A549 (cell line): Measurements from ENCODE around the gene SH2D1B. TPM values are rescaled to one million over a fixed set of nuclear protein-coding genes. Genes with fewer than 3 reads are reported as not detected.

Experiments used
- ATAC-seq, 2 experiments: fragments of 200-7000 bp in 1 of 2; fragments of >200 bp in 1 of 2; cut with Nextera tagmentation in 1 of 2; cut with Tn5 transposase in 1 of 2; 3 replicates each; pipeline versions ENCODE4 v1.8.0 to v1.9.1; 2018 to 2020; ENCODE audit warnings: mild to moderate bottlenecking in 1 of 2, moderate library complexity in 1 of 2
- CTCF ChIA-PET: fragments of 300-600 bp; sonication (Branson Sonifier 250); formaldehyde crosslinking; extraction: SDS; loops from one replicate; lab custom pipeline; 2021; ENCODE audit warnings: antibody characterized with exemption, inconsistent platforms; lab: Yijun Ruan, JAX
- POLR2A ChIA-PET: fragments of 350-600 bp; formaldehyde crosslinking; extraction: SDS; loops from one replicate; lab custom pipeline; 2021; ENCODE audit warnings: antibody characterized with exemption, inconsistent platforms; lab: Yijun Ruan, JAX
- DNase-seq, 2 experiments: peaks; one replicate each; pipeline versions ENCODE4 v3.0.0 to v3.0.0-alpha.2; 2011 to 2016; ENCODE audit warnings: low read depth in 1 of 2, low spot score in 1 of 2
- FAIRE-seq: peaks from 2 replicates; lab custom pipeline; 2011; peaks lifted over from hg19 to GRCh38; lab: Jason Lieb, UNC
- H3K27ac ChIP-seq, 2 experiments: fragments of >200 bp; sonication (Bioruptor Twin); formaldehyde crosslinking; 3 replicates each; pipeline ENCODE4 v1.5.1; 2016 to 2017
- H3K4me1 ChIP-seq: fragments of >200 bp; sonication (Bioruptor Twin); formaldehyde crosslinking; 3 replicates; pipeline ENCODE4 v1.6.1; 2016
- H3K4me2 ChIP-seq: fragments of >200 bp; sonication (Bioruptor Twin); formaldehyde crosslinking; 3 replicates; pipeline ENCODE4 v1.6.1; 2016
- H3K4me3 ChIP-seq: fragments of >200 bp; sonication (Bioruptor Twin); formaldehyde crosslinking; 3 replicates; pipeline ENCODE4 v1.5.1; 2016
- H3K9me3 ChIP-seq: fragments of >200 bp; sonication (Bioruptor Twin); formaldehyde crosslinking; 3 replicates; pipeline ENCODE4 v1.6.1; 2016
- BHLHE40 ChIP-seq: IDR thresholded peaks from 2 replicates; pipeline ENCODE4 v1.6.1; 2012; ENCODE audit warnings: low read depth, low read length, inconsistent platforms
- CBX2 ChIP-seq: fragments of 200-600 bp; sonication (generic); IDR thresholded peaks from 2 replicates; pipeline ENCODE4 v1.6.1; 2016; ENCODE audit warnings: low read depth, mild to moderate bottlenecking, borderline replicate concordance
- CBX8 ChIP-seq: fragments of 200-600 bp; sonication (generic); IDR thresholded peaks from 2 replicates; pipeline ENCODE4 v1.6.1; 2016
- FOSB ChIP-seq: fragments of 250-450 bp; sonication (Bioruptor Pico); IDR thresholded peaks from 2 replicates; pipeline ENCODE4 v1.5.0; 2020; ENCODE audit warnings: mild to moderate bottlenecking, moderate library complexity
- HEYL ChIP-seq: fragments of 250-450 bp; sonication (Bioruptor Pico); IDR thresholded peaks from 2 replicates; pipeline ENCODE4 v1.8.0; 2021; ENCODE audit warnings: mild to moderate bottlenecking, moderate library complexity
- NFE2L2 ChIP-seq: fragments of 150-350 bp; conservative IDR thresholded peaks from 2 replicates; pipeline ENCODE4 v1.6.1; 2014; ENCODE audit warnings: low read length
- NR3C1 ChIP-seq: fragments of >200 bp; sonication (Bioruptor Twin); formaldehyde crosslinking; IDR thresholded peaks from 3 replicates; pipeline ENCODE4 v1.6.1; 2017
- RCOR1 ChIP-seq: fragments of 150-350 bp; IDR thresholded peaks from 2 replicates; pipeline ENCODE4 v1.6.1; 2014; ENCODE audit warnings: antibody characterized with exemption, low read length, low read depth
- SREBF2 ChIP-seq: fragments of 450-650 bp; IDR thresholded peaks from 2 replicates; pipeline ENCODE4 v1.6.1; 2014; ENCODE audit warnings: mild to moderate bottlenecking, moderate library complexity
- TFCP2L1 ChIP-seq: fragments of 250-450 bp; sonication (Bioruptor Pico); IDR thresholded peaks from 2 replicates; pipeline ENCODE4 v1.5.0; 2021; ENCODE audit warnings: mild to moderate bottlenecking
- ZFP36 ChIP-seq: fragments of 450-650 bp; IDR thresholded peaks from 2 replicates; pipeline ENCODE4 v1.6.1; 2014; ENCODE audit warnings: borderline replicate concordance; ENCODE audit not compliant: partially characterized antibody
- ZNF302 ChIP-seq: fragments of 250-450 bp; sonication (Bioruptor Pico); IDR thresholded peaks from 2 replicates; pipeline ENCODE4 v1.9.0; 2021; ENCODE audit warnings: inconsistent platforms, mild to moderate bottlenecking, moderate library complexity
- ZSCAN20 ChIP-seq: fragments of 250-450 bp; sonication (Bioruptor Pico); IDR thresholded peaks from 2 replicates; pipeline ENCODE4 v1.8.0; 2022; ENCODE audit warnings: mild to moderate bottlenecking, moderate library complexity
- WGBS: methylation state at CpG from one replicate; pipeline ENCODE4 v1.1.6; 2017; ENCODE audit errors: missing lambda C conversion rate; 5-methylcytosine and 5-hydroxymethylcytosine counted together
- polyA minus RNA-seq: library from RNA; depleted of rRNA, polyadenylated mRNA; stranded (reverse); fragments of >200 nt; gene quantifications from 2 replicates; pipeline ENCODE4 v1.2.3, GENCODE V29; 2011; rRNA and poly(A)+ RNA removed
- polyA plus RNA-seq, 4 experiments: library from polyadenylated mRNA; depleted of rRNA in 3 of 4; stranded (reverse); fragments of >200 nt; fragmentation: RNase III in 1 of 4; extraction: RNeasy Plus Mini Kit Qiagen cat#74134 plus additional on column Dnase treatment in 1 of 4; gene quantifications; 2 replicates in 3 of 4; 3 replicates in 1 of 4; pipeline ENCODE4 v1.2.3, GENCODE V29; 2011 to 2017
- TF ChIP-seq, protein P1 (sequence below): fragments of 250-450 bp; sonication (Bioruptor Pico); IDR thresholded peaks from 2 replicates; pipeline ENCODE4 v1.5.0; 2020; ENCODE audit warnings: low read depth, mild to moderate bottlenecking, moderate library complexity
- TF ChIP-seq, protein P2 (sequence below): IDR thresholded peaks from 2 replicates; pipeline ENCODE4 v1.6.1; 2012
- TF ChIP-seq, protein P3 (sequence below): fragments of 450-650 bp; IDR thresholded peaks from 2 replicates; pipeline ENCODE4 v1.6.1; 2014; ENCODE audit warnings: antibody characterized with exemption
- TF ChIP-seq, protein P4 (sequence below): fragments of 200-600 bp; sonication (generic); IDR thresholded peaks from 2 replicates; pipeline ENCODE4 v1.6.1; 2016; ENCODE audit warnings: antibody characterized with exemption, mild to moderate bottlenecking, moderate library complexity
- TF ChIP-seq, protein P5 (sequence below): IDR thresholded peaks from 2 replicates; pipeline ENCODE4 v1.6.1; 2012
- TF ChIP-seq, protein P6 (sequence below): fragments of 150-350 bp; IDR thresholded peaks from 2 replicates; pipeline ENCODE4 v1.6.1; 2014; ENCODE audit warnings: low read depth, mild to moderate bottlenecking, low read length

The SH2D1B gene, protein sequence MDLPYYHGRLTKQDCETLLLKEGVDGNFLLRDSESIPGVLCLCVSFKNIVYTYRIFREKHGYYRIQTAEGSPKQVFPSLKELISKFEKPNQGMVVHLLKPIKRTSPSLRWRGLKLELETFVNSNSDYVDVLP
- polyA plus RNA-seq (2011; rRNA removed): 0.04 TPM in 1 of 2 replicates, not detected in the other
- not detected in 2 replicates for polyA plus RNA-seq (2012; cell fraction: cytosol; rRNA removed)
- polyA plus RNA-seq (2012; cell fraction: nucleus; rRNA removed): not detected in 2 replicates
- not detected in 3 replicates for polyA plus RNA-seq (2017; fragmentation: RNase III; extraction: RNeasy Plus Mini Kit Qiagen cat#74134 plus additional on column Dnase treatment)
- not detected in 2 replicates for polyA minus RNA-seq

DNA sequence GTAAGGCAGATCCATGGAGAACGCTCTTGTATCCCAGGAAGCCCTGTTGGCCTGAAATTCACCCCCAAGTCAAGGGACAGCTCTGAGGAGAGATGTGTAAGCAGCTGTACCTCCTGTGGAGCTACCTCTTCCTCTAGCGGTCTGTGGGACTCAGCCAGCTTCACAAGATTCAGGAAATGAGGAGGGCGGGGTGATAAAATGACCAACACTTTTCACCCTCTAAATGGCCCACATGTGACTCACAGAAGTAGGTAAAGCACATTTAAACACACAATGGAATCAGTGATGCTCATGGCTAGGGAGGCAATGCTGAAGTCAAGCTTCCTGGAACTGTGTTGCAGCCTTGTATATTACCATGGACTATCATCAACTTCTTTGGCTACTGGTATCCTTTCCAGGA is at the start of gene SH2D1B:
Gene SH2D1B, minus strand, starts transcription at position 135 of the 400 bp plus-strand sequence. Its CDS starts 120 bp downstream, at position 15.
- 54% methylated on average over 3 of the region's 3 CpGs for WGBS
- no peaks in the 10 kb centered on the region for H3K4me1 ChIP-seq
- DNase-seq: no peak
- no peak within 1 kb of the TSS for H3K4me2 ChIP-seq
- FAIRE-seq: no peak
- no peak within 1 kb of the TSS for H3K27ac ChIP-seq
- no peak within 1 kb of the TSS for H3K4me3 ChIP-seq
- ATAC-seq: no peak
- TF ChIP-seq ZNF302 (CRISPR knock-in tag): no peak
- no peak for TF ChIP-seq ZFP36
- TF ChIP-seq CBX8: no peak
- TF ChIP-seq ZSCAN20 (CRISPR knock-in tag): no peak
- TF ChIP-seq, protein P1, sequence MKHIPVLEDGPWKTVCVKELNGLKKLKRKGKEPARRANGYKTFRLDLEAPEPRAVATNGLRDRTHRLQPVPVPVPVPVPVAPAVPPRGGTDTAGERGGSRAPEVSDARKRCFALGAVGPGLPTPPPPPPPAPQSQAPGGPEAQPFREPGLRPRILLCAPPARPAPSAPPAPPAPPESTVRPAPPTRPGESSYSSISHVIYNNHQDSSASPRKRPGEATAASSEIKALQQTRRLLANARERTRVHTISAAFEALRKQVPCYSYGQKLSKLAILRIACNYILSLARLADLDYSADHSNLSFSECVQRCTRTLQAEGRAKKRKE: no peak
- TF ChIP-seq, protein P2, sequence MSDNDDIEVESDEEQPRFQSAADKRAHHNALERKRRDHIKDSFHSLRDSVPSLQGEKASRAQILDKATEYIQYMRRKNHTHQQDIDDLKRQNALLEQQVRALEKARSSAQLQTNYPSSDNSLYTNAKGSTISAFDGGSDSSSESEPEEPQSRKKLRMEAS: no peak
- TF ChIP-seq RCOR1: no peak
- TF ChIP-seq BHLHE40: no peak
- TF ChIP-seq, protein P3, sequence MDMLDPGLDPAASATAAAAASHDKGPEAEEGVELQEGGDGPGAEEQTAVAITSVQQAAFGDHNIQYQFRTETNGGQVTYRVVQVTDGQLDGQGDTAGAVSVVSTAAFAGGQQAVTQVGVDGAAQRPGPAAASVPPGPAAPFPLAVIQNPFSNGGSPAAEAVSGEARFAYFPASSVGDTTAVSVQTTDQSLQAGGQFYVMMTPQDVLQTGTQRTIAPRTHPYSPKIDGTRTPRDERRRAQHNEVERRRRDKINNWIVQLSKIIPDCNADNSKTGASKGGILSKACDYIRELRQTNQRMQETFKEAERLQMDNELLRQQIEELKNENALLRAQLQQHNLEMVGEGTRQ: no peak
- TF ChIP-seq, protein P4, sequence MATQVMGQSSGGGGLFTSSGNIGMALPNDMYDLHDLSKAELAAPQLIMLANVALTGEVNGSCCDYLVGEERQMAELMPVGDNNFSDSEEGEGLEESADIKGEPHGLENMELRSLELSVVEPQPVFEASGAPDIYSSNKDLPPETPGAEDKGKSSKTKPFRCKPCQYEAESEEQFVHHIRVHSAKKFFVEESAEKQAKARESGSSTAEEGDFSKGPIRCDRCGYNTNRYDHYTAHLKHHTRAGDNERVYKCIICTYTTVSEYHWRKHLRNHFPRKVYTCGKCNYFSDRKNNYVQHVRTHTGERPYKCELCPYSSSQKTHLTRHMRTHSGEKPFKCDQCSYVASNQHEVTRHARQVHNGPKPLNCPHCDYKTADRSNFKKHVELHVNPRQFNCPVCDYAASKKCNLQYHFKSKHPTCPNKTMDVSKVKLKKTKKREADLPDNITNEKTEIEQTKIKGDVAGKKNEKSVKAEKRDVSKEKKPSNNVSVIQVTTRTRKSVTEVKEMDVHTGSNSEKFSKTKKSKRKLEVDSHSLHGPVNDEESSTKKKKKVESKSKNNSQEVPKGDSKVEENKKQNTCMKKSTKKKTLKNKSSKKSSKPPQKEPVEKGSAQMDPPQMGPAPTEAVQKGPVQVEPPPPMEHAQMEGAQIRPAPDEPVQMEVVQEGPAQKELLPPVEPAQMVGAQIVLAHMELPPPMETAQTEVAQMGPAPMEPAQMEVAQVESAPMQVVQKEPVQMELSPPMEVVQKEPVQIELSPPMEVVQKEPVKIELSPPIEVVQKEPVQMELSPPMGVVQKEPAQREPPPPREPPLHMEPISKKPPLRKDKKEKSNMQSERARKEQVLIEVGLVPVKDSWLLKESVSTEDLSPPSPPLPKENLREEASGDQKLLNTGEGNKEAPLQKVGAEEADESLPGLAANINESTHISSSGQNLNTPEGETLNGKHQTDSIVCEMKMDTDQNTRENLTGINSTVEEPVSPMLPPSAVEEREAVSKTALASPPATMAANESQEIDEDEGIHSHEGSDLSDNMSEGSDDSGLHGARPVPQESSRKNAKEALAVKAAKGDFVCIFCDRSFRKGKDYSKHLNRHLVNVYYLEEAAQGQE: no peak
- no peak for TF ChIP-seq NFE2L2
- no peak for TF ChIP-seq FOSB (CRISPR knock-in tag)
- TF ChIP-seq NR3C1: no peak
- no peak for TF ChIP-seq CBX2
- TF ChIP-seq, protein P5, sequence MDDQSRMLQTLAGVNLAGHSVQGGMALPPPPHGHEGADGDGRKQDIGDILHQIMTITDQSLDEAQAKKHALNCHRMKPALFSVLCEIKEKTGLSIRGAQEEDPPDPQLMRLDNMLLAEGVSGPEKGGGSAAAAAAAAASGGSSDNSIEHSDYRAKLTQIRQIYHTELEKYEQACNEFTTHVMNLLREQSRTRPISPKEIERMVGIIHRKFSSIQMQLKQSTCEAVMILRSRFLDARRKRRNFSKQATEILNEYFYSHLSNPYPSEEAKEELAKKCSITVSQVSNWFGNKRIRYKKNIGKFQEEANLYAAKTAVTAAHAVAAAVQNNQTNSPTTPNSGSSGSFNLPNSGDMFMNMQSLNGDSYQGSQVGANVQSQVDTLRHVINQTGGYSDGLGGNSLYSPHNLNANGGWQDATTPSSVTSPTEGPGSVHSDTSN: no peak
- TF ChIP-seq TFCP2L1 (CRISPR knock-in tag): no peak
- TF ChIP-seq HEYL (CRISPR knock-in tag): no peak
- TF ChIP-seq SREBF2: no peak
- POLR2A ChIA-PET: no interaction called here
- no peaks in the 10 kb centered on the region for H3K9me3 ChIP-seq
- CTCF ChIA-PET: interaction anchor here (0.5 kb wide), 1 partner anchor 849 kb away, joined by 5 read pairs; no protein-coding TSS in a partner anchor

DNA sequence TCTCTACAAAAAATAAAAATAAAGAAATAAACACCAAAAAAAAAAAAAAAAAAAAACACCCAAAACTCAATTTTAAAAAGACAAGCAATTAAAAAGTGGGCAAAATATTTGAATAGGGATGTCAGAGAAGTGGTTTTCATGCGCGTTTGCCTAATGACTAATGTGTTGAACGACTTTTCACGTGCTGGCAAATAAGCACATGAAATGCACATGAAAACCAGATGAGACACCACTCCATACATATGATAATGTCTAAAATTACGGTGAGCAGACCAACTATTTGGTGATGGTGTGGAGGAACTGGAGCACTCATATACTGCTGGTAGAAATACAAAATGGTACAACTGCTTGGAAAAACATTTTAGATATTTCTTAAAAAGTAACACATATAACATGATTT is 46.3 kb upstream of the SH2D1B start:
- ATAC-seq (no peak), DNase-seq (no peak), FAIRE-seq (no peak)
- ChIA-PET CTCF (interaction anchor here (0.6 kb wide), 1 partner anchor 466 kb away, joined by 3 read pairs; no protein-coding TSS in a partner anchor), POLR2A (no interaction called here)
- no peak overlapping the region for H3K4me3 ChIP-seq
- no peaks in the 10 kb centered on the region for H3K9me3 ChIP-seq
- no peak overlapping the region for H3K4me2 ChIP-seq
- TF ChIP-seq, protein P6, sequence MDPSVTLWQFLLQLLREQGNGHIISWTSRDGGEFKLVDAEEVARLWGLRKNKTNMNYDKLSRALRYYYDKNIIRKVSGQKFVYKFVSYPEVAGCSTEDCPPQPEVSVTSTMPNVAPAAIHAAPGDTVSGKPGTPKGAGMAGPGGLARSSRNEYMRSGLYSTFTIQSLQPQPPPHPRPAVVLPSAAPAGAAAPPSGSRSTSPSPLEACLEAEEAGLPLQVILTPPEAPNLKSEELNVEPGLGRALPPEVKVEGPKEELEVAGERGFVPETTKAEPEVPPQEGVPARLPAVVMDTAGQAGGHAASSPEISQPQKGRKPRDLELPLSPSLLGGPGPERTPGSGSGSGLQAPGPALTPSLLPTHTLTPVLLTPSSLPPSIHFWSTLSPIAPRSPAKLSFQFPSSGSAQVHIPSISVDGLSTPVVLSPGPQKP: no peak
- H3K27ac ChIP-seq: no peak overlapping the region
- 49% methylated on average over 5 of the region's 5 CpGs for WGBS
- H3K4me1 ChIP-seq: no peaks in the 10 kb centered on the region
